Renal pelvis (tissue), 4 donors: ENCODE measurements around the gene ABLIM1. TPM values are rescaled to one million over a fixed set of nuclear protein-coding genes. Genes with fewer than 3 reads are reported as not detected.

Experiments
- DNase-seq: peaks from one replicate; pipeline ENCODE4 v3.0.0-alpha.2; 2013
- polyA plus RNA-seq, 3 donors: library from polyadenylated mRNA; unstranded; fragments of 120-200 nt; gene quantifications; one replicate each; pipeline ENCODE4 v1.2.1, GENCODE V29; 2013; ENCODE audit not compliant: insufficient read length in 3 of 3

The ABLIM1 gene
- polyA plus RNA-seq, 3 donors: 82.3 to 116 (median 108) TPM

GRCh38 chr10:114495303-114495702 is 162.8 kb downstream of the ABLIM1 start:
- no peak for DNase-seq

GRCh38 chr10:114492351-114493037 is 165.6 kb downstream of the ABLIM1 start:
- no peak for DNase-seq

- no peak for DNase-seq
Measured at GRCh38 chr10:114491933-114492332, 166.1 kb downstream of the ABLIM1 start.

- no peak for DNase-seq
Measured at GRCh38 chr10:114491419-114491818, 166.7 kb downstream of the ABLIM1 start.

- DNase-seq: no peak
Measured at GRCh38 chr10:114489521-114490310, 168.4 kb downstream of the ABLIM1 start.

GRCh38 chr10:114487815-114488536 is 170.1 kb downstream of the ABLIM1 start:
- no peak for DNase-seq

- DNase-seq: no peak
Measured at GRCh38 chr10:114486938-114487814, 170.9 kb downstream of the ABLIM1 start.

- DNase-seq: no peak
Measured at GRCh38 chr10:114485696-114486400, 172.2 kb downstream of the ABLIM1 start.

GRCh38 chr10:114483575-114483974 is 174.5 kb downstream of the ABLIM1 start:
- DNase-seq: no peak

GRCh38 chr10:114482480-114483304 is 175.4 kb downstream of the ABLIM1 start:
- no peak for DNase-seq

- DNase-seq: no peak
Measured at GRCh38 chr10:114481055-114481454, 177.0 kb downstream of the ABLIM1 start.

GRCh38 chr10:114479836-114480235 is 178.2 kb downstream of the ABLIM1 start:
- no peak for DNase-seq

GRCh38 chr10:114479307-114479706 is 178.8 kb downstream of the ABLIM1 start:
- DNase-seq: no peak

GRCh38 chr10:114478281-114478680 is 179.8 kb downstream of the ABLIM1 start:
- no peak for DNase-seq

GRCh38 chr10:114477285-114477684 is 180.8 kb downstream of the ABLIM1 start:
- DNase-seq: no peak

GRCh38 chr10:114474989-114475388 is 183.1 kb downstream of the ABLIM1 start:
- DNase-seq: no peak

- DNase-seq: no peak
Measured at GRCh38 chr10:114473776-114474175, 184.3 kb downstream of the ABLIM1 start.

GRCh38 chr10:114472877-114473253 is 185.2 kb downstream of the ABLIM1 start:
- DNase-seq: no peak

- no peak for DNase-seq
Measured at GRCh38 chr10:114471906-114472876, 185.9 kb downstream of the ABLIM1 start.
